Panc1 (cell line): ENCODE measurements around the gene PLA2G4F.

Source experiments
- POLR2AphosphoS5 ChIP-seq: IDR thresholded peaks from 2 replicates; pipeline ENCODE4 v1.6.1; 2012; ENCODE audit warnings: mild to moderate bottlenecking, low read depth, low read length, moderate library complexity
- SIN3A ChIP-seq: IDR thresholded peaks from 2 replicates; pipeline ENCODE4 v1.6.1; 2012; ENCODE audit warnings: low read depth, mild to moderate bottlenecking, low read length, moderate library complexity, borderline replicate concordance; ENCODE audit not compliant: insufficient read depth
- TF ChIP-seq, protein P1 (sequence below): fragments of 450-650 bp; IDR thresholded peaks from 2 replicates; pipeline ENCODE4 v1.5.1; 2017; ENCODE audit warnings: mild to moderate bottlenecking
- TF ChIP-seq, protein P2 (sequence below), 2 experiments: IDR thresholded peaks; 2 replicates each; pipeline ENCODE4 v1.6.1; 2011 to 2012; ENCODE audit warnings: low read depth in 2 of 2, control low read depth in 1 of 2, low read length in 1 of 2, mild to moderate bottlenecking in 1 of 2, moderate library complexity in 1 of 2; ENCODE audit not compliant: insufficient read depth in 1 of 2

DNA sequence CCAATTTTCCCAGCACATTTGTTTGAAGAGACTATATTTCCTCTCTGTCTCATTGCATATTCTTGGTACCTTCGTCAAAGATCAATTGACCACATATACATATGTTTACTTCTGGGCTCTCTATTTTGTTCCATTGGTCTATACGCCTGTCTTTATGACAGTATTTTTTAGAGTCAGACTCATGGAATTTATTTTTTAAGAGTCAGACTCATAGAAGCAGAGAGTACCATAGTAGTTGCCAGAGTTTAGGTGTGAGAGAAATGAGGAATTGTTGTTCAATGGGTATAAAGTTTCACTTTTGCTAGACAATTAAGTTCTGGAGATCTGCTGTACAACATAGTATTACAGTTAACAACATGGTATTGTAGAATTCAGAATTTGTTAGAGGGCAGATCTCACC is 27.1 kb downstream of the PLA2G4F start:
- TF ChIP-seq, protein P1, sequence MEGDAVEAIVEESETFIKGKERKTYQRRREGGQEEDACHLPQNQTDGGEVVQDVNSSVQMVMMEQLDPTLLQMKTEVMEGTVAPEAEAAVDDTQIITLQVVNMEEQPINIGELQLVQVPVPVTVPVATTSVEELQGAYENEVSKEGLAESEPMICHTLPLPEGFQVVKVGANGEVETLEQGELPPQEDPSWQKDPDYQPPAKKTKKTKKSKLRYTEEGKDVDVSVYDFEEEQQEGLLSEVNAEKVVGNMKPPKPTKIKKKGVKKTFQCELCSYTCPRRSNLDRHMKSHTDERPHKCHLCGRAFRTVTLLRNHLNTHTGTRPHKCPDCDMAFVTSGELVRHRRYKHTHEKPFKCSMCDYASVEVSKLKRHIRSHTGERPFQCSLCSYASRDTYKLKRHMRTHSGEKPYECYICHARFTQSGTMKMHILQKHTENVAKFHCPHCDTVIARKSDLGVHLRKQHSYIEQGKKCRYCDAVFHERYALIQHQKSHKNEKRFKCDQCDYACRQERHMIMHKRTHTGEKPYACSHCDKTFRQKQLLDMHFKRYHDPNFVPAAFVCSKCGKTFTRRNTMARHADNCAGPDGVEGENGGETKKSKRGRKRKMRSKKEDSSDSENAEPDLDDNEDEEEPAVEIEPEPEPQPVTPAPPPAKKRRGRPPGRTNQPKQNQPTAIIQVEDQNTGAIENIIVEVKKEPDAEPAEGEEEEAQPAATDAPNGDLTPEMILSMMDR, result no peak
- no peak for TF ChIP-seq POLR2AphosphoS5
- TF ChIP-seq, protein P2, sequence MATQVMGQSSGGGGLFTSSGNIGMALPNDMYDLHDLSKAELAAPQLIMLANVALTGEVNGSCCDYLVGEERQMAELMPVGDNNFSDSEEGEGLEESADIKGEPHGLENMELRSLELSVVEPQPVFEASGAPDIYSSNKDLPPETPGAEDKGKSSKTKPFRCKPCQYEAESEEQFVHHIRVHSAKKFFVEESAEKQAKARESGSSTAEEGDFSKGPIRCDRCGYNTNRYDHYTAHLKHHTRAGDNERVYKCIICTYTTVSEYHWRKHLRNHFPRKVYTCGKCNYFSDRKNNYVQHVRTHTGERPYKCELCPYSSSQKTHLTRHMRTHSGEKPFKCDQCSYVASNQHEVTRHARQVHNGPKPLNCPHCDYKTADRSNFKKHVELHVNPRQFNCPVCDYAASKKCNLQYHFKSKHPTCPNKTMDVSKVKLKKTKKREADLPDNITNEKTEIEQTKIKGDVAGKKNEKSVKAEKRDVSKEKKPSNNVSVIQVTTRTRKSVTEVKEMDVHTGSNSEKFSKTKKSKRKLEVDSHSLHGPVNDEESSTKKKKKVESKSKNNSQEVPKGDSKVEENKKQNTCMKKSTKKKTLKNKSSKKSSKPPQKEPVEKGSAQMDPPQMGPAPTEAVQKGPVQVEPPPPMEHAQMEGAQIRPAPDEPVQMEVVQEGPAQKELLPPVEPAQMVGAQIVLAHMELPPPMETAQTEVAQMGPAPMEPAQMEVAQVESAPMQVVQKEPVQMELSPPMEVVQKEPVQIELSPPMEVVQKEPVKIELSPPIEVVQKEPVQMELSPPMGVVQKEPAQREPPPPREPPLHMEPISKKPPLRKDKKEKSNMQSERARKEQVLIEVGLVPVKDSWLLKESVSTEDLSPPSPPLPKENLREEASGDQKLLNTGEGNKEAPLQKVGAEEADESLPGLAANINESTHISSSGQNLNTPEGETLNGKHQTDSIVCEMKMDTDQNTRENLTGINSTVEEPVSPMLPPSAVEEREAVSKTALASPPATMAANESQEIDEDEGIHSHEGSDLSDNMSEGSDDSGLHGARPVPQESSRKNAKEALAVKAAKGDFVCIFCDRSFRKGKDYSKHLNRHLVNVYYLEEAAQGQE (IDR thresholded peaks at IDR 0.05; ENCODE audit: insufficient read depth in 1 of 2, low read depth in 2 of 2, low read length in 1 of 2), result no peak
- no peak for TF ChIP-seq SIN3A
